HG03565 (cell line): ENCODE results near the gene RALBP1.
"Not testable (repeated sequence)": the region's sequence is repeated elsewhere in the genome, so short reads cannot be mapped to it uniquely, and the experiment has no call there.

Experiments
- ATAC-seq: cut with Tn5 transposase; IDR thresholded peaks from one replicate; pipeline ENCODE4 v1.9.1; 2021; ENCODE audit warnings: mild to moderate bottlenecking, moderate library complexity; ENCODE audit not compliant: unreplicated experiment

The RALBP1 gene

DNA sequence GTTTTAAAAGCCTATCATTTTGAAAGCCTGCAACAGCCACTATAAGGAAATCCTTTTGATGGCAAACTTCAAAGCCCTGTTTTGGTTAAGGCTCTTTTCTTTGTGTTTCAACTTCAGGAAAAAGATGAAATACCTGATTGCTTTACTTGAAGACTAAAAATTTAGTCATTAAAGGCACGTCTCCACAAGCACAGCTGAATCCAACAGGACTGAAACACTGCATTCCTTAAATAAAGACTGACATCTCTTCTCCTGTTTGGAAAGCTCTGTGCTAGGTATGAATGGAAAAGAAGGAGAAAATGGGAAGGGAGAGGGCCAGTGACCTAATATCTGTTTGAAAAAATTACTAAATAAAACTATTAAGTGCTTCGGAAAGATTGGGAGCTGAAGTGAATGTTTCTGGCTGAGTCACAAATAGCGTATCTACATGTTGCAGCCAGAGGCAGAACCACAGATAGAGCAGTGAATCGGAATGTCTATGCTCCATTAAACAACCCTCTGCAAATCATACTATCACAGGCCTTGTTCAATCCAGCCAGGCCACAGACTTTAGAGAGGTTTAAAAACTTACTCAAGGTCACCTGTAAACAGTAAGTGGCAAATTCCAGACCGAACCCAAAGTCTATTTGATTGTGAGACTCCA lies 21.1 kb upstream of the RALBP1 start:
- ATAC-seq: no peak

- ATAC-seq: no peak
Observed at GRCh38 chr18:9455718-9456511, 19.4 kb upstream of the RALBP1 start.

GRCh38 chr18:9466127-9466526 lies 9.2 kb upstream of the RALBP1 start:
- ATAC-seq: no peak

DNA sequence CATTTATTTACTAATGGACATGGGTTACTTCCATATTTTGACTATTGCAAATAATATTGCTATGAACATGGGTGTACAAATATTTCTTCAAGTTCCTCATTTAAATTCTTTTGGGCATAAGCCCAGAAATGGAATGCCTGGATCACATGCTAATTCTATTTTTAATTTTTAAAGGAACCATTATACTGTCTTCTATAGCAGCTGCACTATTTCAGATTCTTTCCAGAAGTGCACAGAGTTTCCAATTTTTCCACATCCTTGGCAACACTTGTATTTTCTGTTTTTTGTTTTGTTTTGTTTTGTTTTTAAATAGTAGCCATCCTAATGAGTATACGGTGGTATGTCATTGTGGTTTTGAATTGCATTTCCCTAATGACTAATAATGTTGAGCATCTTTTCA lies 8.5 kb upstream of the RALBP1 start:
- ATAC-seq: no peak

GRCh38 chr18:9468998-9469397 lies 6.3 kb upstream of the RALBP1 start:
- no peak for ATAC-seq

GRCh38 chr18:9469685-9470084 lies 5.6 kb upstream of the RALBP1 start:
- ATAC-seq: no peak

DNA sequence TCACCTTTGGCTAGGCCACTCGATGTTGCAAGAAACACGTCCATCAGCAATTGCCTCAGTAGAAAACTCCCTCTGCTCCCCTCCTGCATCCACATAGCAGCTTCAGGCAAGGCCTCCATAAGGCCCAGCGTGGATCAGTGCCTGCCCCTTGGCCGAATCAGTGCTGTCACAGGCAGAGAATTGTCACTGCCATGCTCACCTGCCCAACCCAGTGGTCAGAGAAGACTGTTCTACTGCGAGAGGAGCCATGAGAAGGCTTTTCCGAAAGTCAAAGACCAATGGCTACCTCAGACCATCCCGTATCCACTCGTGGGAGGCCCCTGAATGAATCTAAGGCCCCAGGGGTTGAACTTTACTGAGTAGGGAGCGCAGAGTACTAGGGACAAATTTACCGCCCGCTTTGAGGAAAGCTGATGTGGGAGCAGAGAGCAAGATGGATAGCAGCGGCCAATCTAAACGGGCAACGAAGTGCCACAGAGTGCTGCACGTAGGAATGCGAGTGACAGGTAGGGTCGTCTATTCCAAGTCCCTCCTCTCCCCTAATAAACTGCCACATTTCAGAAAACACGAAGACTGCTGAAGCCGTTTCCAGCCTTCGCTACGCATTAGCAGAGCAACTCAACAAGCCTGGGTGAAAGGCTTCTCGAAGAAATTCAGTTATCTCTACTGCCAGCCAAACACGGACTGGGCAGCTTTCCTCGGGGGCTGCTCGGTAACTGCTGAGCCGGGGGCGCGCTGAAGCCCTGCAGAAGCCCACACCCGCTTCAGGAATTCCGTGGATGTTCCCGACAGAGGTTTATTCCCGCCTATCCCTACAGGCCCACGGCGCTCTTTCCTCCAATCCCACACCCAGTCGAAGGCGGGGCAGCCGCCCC lies 968 bp upstream of the RALBP1 start:
- ATAC-seq: no peak

DNA sequence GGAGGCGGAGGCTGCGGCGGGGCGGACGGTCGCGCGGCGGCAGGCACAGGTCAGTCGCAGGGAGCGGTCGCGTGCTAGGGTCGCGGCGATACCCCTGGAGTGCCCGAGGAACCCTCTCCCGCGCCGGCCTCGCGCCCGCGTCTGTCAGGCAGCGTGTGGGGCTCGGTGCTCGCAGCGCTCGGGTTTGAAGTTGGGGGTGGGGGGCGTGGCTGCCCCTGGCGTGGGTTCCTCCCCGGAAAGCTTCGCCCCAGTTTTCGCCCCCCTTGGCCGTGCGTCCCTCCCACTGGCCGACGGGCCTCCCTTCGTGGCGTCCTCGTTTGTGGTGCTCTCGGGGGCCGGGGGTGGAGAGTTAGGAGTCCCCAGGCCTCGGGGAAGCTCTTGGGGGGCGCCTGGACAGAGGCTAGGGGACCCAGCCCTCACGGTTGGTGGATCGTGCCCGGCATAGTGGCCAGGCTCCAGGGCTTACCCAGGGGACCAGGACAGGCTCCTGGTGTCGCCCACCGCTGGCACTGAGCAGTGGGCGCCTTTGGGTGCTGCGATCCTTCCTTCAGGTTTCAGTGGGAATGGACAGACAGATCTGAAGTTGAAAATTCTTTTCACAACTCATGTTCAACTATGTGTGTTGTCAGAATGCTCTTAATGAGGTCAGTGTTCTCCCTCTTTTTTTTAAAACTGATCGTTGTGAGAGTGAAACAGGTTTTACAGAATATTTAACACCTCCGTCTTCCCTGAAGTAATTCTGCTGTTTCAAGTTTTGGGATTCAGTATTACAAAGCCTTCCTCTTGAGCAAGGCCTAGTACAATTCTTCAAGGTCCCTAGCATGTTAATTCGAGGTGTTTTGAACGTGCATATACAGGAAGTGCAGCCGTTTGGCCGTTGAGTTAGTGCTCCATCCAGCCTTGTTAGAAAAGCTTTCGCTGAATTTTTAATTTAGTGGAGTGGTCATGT lies 604 bp downstream of the RALBP1 start:
- ATAC-seq: peak; percentile 7

- not testable (repeated sequence) for ATAC-seq
Observed at GRCh38 chr18:9476949-9477348, 1.6 kb downstream of the RALBP1 start.

DNA sequence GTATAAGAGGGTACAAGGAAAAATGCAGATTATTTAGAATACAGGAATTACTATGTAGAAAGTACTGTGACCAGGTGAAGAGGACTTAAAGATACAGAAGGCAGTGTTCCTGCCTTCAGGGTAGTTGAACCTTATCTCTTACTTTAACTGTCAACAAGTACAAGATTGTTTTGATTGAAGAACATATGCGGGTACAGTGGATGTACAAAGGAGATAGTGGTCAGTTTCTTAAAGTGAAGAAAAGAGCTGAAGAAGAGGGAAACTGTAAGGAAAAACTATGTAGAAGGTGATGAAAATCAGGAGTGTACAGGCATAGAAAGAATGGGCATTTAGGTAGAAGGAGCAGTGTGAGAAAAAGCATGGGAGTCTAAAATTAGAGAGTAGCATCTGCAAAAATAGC lies 2.2 kb downstream of the RALBP1 start:
- ATAC-seq: no peak

GRCh38 chr18:9478545-9478944 lies 3.2 kb downstream of the RALBP1 start:
- no peak for ATAC-seq

DNA sequence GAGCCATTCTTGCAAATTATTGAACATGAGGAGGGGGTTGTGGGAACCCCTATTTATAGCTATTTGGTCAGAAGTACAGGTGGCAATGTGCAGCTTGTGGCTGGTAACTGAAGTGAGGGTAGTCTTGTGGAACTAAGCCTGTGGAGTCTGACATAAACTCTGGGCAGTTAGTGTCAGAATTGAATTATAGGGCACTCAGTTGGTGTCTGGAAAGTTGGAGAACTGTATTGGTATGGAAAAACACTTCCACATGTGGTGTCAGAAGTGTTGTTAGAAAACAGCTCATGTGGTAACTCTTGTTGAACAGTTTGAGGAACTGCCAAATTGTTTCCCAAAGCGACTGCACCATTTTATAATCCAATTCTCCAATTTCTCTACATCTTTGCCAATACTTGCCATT lies 7.5 kb downstream of the RALBP1 start:
- no peak for ATAC-seq

DNA sequence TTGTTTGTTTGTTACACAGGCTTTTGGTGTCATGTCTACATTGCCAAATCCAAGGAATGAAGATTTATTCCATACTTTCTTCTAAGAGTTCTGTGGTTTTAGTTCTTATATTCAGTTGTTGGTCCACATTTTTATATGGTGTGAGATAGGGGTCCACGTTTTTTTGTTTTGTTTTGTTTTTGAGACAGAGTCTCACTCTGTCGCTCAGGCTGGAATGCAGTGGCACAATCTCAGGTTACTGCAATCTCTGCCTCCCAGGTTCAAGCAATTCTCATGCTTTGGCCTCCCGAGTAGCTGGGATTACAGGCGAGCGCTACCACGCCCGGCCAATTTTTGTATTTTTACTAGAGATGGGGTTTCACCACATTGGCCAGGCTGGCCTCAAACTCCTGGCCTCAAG lies 8.2 kb downstream of the RALBP1 start:
- ATAC-seq: no peak

DNA sequence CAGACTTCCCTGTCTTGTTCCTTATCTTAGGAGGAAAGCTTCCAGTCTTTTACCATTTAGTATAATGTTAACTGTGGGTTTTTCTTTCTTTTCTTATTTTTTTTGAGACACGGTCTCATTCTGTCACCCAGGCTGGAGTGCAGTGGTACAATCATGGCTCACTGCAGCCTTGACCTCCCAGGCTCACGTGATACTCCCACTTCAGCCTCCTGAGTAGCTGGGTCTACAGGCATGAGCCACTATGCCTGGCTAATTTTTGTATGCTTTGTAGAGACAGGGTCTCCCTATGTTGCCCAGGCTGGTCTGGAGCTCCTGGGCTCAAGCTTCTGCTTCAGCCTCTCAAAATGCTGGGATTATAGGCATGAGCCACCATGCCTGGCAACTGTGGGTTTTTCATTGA lies 9.5 kb downstream of the RALBP1 start:
- not testable (repeated sequence) for ATAC-seq

- ATAC-seq: no peak
Observed at GRCh38 chr18:9488538-9488937, 13.2 kb downstream of the RALBP1 start.

- ATAC-seq: peak; percentile 75
Observed at GRCh38 chr18:9494778-9495331, 19.5 kb downstream of the RALBP1 start.

DNA sequence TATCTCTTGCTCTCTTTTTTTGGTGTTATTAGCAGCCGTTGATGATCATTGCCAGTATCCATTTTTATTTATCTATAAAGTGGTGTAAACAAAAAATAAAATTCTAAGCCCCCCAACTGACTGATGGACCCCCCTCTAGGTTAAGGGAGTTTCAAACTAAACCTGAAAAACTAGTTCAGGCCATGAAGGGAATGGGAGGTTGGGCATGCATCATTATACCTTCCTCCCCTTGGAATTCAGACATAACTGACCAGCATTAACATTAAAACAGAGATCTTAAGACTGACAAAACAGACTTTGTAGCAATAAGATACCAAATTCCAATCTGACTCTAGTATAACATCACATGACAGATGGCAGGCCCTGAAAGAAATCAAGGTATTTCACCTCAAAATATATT lies 20.2 kb downstream of the RALBP1 start:
- no peak for ATAC-seq

DNA sequence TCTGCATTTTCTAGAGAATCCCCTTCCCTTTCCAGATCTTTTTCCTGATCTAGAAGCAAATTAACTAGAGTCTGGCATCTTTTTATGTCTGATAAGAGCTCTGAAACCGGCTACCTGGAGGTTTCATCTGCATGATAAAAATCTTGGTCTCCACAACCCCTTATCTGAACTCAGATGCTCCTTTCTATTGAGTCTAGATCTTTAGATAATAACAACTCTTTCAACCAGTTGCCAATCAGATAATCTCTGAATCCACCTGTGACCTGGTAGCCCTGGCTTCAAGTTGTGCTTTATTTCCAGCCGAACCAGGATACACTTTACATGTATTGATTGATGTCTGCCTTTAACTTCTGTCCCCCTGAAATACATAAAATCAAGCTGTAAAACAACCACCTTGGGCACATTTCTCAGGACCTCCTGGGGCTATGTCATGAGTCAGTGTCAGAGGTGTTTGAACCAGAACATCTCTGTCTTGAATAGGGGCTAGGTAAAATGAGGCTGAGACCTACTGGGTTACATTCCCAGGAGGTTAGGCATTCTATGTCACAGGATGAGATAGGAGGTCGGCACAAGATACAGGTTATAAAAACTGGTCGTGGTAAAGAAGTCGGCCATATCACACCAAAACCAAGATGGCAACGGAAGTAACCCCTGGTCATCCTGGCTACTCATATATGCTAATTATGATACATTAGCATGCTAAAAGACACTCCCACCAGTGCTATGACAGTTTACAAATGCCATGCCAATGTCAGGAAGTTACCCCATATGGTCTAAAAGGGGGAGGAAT lies 20.8 kb downstream of the RALBP1 start:
- ATAC-seq: no peak

DNA sequence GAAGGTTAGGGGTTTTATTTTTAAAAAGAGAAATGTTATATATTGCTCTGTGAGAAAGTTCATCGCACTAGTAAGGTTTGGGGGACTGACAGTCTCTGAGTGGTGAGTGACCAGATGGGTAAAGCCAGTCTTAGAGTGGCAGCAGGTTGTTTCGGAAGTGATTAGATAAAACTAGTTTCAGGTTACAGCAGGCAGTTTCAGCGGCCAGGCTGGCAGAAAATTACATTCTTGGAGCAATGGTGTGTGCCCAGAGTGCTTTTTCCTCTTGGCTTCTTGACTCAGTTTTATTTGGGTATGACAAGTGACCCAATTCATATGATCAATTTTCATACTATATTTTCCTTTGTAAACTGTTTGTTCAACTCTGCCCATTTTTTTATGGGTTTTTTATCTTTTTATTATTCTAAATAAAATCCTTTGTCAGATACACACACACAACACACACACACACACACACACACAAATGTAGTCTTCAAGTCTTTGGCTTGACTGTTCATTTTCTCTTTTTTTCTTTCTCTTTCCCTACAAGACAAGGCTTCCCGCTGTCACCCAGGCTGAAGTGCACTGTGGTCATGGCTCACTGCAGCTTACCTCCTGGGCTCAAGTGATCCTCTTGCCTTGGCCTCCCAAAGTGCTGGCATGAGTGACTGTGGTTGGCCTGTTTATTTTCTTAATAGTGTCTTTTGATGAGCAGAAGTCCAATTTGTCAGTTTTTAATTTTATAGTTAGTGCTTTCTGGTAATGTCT lies 30.9 kb downstream of the RALBP1 start:
- ATAC-seq: no peak
